Hematopoietic multipotent progenitor cell treated with erythropoietin and hydrocortisone succinate and interleukin-3 and kit ligand, for 6 days (in vitro differentiated cells): ENCODE measurements around the gene PNPLA1.

Source experiments
- DNase-seq: peaks from one replicate; pipeline ENCODE4 v3.0.0-alpha.2; 2015

PNPLA1 gene

GRCh38 chr6:36269834-36270705, at the start of gene PNPLA1:
Gene PNPLA1, plus strand, starts transcription at chr6:36270060. Its CDS starts 400 bp downstream, at chr6:36270460.
- DNase-seq = peak; percentile 36

GRCh38 chr6:36220226-36220625, 49.6 kb upstream of the PNPLA1 start:
- no peak for DNase-seq

GRCh38 chr6:36221674-36222073, 48.2 kb upstream of the PNPLA1 start:
- no peak for DNase-seq

- DNase-seq = no peak
Measured at GRCh38 chr6:36222924-36223323, 46.9 kb upstream of the PNPLA1 start.

GRCh38 chr6:36223706-36224105, 46.2 kb upstream of the PNPLA1 start:
- no peak for DNase-seq

- DNase-seq = peak; percentile 72
Measured at GRCh38 chr6:36224918-36225461, 44.9 kb upstream of the PNPLA1 start.

- peak; percentile 53 for DNase-seq
Measured at GRCh38 chr6:36226438-36227047, 43.3 kb upstream of the PNPLA1 start.

- DNase-seq = peak; percentile 31
Measured at GRCh38 chr6:36227379-36228228, 42.3 kb upstream of the PNPLA1 start.

GRCh38 chr6:36229223-36229622, 40.6 kb upstream of the PNPLA1 start:
- DNase-seq = peak; percentile 74

- no peak for DNase-seq
Measured at GRCh38 chr6:36230371-36230770, 39.5 kb upstream of the PNPLA1 start.

- no peak for DNase-seq
Measured at GRCh38 chr6:36232172-36232571, 37.7 kb upstream of the PNPLA1 start.

- DNase-seq = peak; percentile 42
Measured at GRCh38 chr6:36235309-36235708, 34.6 kb upstream of the PNPLA1 start.

GRCh38 chr6:36235862-36236261, 34.0 kb upstream of the PNPLA1 start:
- DNase-seq = no peak

GRCh38 chr6:36239774-36240173, 30.1 kb upstream of the PNPLA1 start:
- DNase-seq = no peak

GRCh38 chr6:36241728-36242127, 28.1 kb upstream of the PNPLA1 start:
- peak; percentile 75 for DNase-seq

GRCh38 chr6:36242161-36242560, 27.7 kb upstream of the PNPLA1 start:
- DNase-seq = no peak

- DNase-seq = no peak
Measured at GRCh38 chr6:36242626-36243025, 27.2 kb upstream of the PNPLA1 start.

- DNase-seq = no peak
Measured at GRCh38 chr6:36243562-36244212, 26.2 kb upstream of the PNPLA1 start.

- DNase-seq = no peak
Measured at GRCh38 chr6:36244641-36245280, 25.1 kb upstream of the PNPLA1 start.

- DNase-seq = peak; percentile 52
Measured at GRCh38 chr6:36245572-36246061, 24.2 kb upstream of the PNPLA1 start.

- DNase-seq = peak; percentile 45
Measured at GRCh38 chr6:36246506-36247268, 23.2 kb upstream of the PNPLA1 start.
